Naive thymus-derived CD8-positive, alpha-beta T cell (primary cell): ENCODE results near the gene TRNAU1AP. TPM values are rescaled to one million over a fixed set of nuclear protein-coding genes. Genes with fewer than 3 reads are reported as not detected.

ENCODE experiments used
- ATAC-seq, 2 donors: fragments of 150-1000 bp; cut with Tn5 transposase in 1 of 2; sonication (Bioruptor Pico), chemical (Tn5 transposase) in 1 of 2; 1 replicate in 1 of 2; 2 replicates in 1 of 2; pipeline ENCODE4 v1.10.0; 2021; ENCODE audit warnings: mild to moderate bottlenecking in 2 of 2, moderate library complexity in 2 of 2
- POLR2A ChIA-PET: fragments of 350-600 bp; sonication (Branson Sonifier 250); formaldehyde crosslinking; loops from one replicate; lab custom pipeline; 2021; ENCODE audit warnings: antibody characterized with exemption; lab: Charles Lee
- DNase-seq, 10 donors: peaks; one replicate each; pipeline versions ENCODE4 v3.0.0 to v3.0.0-alpha.2; 2020 to 2022
- H3K27ac Mint-ChIP-seq, 10 donors: one replicate each; pipeline ENCODE4 v1.8.0; 2020 to 2022; ENCODE audit warnings: mild to moderate bottlenecking in 10 of 10, mixed read lengths in 10 of 10, moderate library complexity in 4 of 10, inconsistent platforms in 1 of 10
- H3K27me3 Mint-ChIP-seq, 5 donors: one replicate each; pipeline ENCODE4 v1.8.0; 2021 to 2022; ENCODE audit warnings: mixed read lengths in 5 of 5
- H3K36me3 Mint-ChIP-seq, 3 donors: one replicate each; pipeline ENCODE4 v1.8.0; 2020 to 2022; ENCODE audit warnings: mixed read lengths in 3 of 3, mild to moderate bottlenecking in 2 of 3, inconsistent platforms in 1 of 3
- H3K4me1 Mint-ChIP-seq, 4 donors: one replicate each; pipeline ENCODE4 v1.8.0; 2021 to 2022; ENCODE audit warnings: mixed read lengths in 4 of 4
- H3K4me3 Mint-ChIP-seq, 10 donors: one replicate each; pipeline ENCODE4 v1.8.0; 2020 to 2022; ENCODE audit warnings: mild to moderate bottlenecking in 10 of 10, mixed read lengths in 10 of 10, moderate library complexity in 6 of 10, inconsistent platforms in 1 of 10
- H3K9me3 Mint-ChIP-seq, 9 donors: one replicate each; pipeline ENCODE4 v1.8.0; 2020 to 2022; ENCODE audit warnings: mixed read lengths in 9 of 9, mild to moderate bottlenecking in 3 of 9, inconsistent platforms in 1 of 9, moderate library complexity in 1 of 9
- polyA plus RNA-seq, 3 donors: library from polyadenylated mRNA; unstranded; fragments of 300-500 nt; fragmentation: Illumina TruSeq; gene quantifications; one replicate each; pipeline ENCODE4 v1.2.3, GENCODE V29; 2021
- total RNA-seq, 8 experiments: library from RNA in 2 of 8; stranded (reverse) in 2 of 8; gene quantifications; one replicate each; pipeline ENCODE4 v1.2.3 and lab custom pipeline; 2021 to 2026

The TRNAU1AP gene
- total RNA-seq (10 to 100 TPM; 35.3 to 42.8 TPM), polyA plus RNA-seq (10 to 100 TPM; 21.5 to 25.3 (median 22.6) TPM), total RNA-seq (lab: John Stamatoyannopoulos, UW) (21.3 to 47.9 (median 33.9) reads per million in 6 experiments)

- Mint-ChIP-seq H3K27me3 (no peaks in the 10 kb centered on the region), H3K4me3 (peak within 1 kb of the TSS; percentile 96 to 100 (median 98)), H3K4me1 (peaks cover 9 to 30% (median 21%) of the 10 kb centered on the region in 4 donors), H3K36me3 (peaks cover 0 to 26% (median 9%) of the 10 kb centered on the region in 3 donors), H3K27ac (peak within 1 kb of the TSS; percentile 94 to 99 (median 98)), H3K9me3 (no peaks in the 10 kb centered on the region)
- DNase-seq, result peak; percentile 94 to 98 (median 96)
- ATAC-seq, result peak; percentile 89 to 91
- POLR2A ChIA-PET, result interaction anchor here (0.6 to 5.4 kb wide), 17 partner anchors 9 to 629 kb away, joined by 3 to 113 read pairs (median 4); partner anchors contain the start of genes GMEB1, RCC1, RNU11 and SRSF4
Measured at GRCh38 chr1:28552758-28553663, at the start of gene TRNAU1AP. Gene TRNAU1AP (plus strand): TSS chr1:28553085. CDS start chr1:28553111, 26 bp downstream.

- POLR2A ChIA-PET, result no interaction called here
- peak overlapping the region in 2 of 10 donors; percentile 1 to 19 for H3K4me3 Mint-ChIP-seq
- H3K27ac Mint-ChIP-seq, result peak overlapping the region in 2 of 10 donors; percentile 34 to 46
- DNase-seq, result no peak
- ATAC-seq, result no peak
- no peaks in the 10 kb centered on the region for H3K27me3 Mint-ChIP-seq
- H3K4me1 Mint-ChIP-seq, result peaks cover 4 to 28% (median 13%) of the 10 kb centered on the region in 4 donors
- peaks cover 5 to 26% (median 5%) of the 10 kb centered on the region in 3 donors for H3K36me3 Mint-ChIP-seq
- no peaks in the 10 kb centered on the region for H3K9me3 Mint-ChIP-seq
Measured at GRCh38 chr1:28503117-28503516, 49.8 kb upstream of the TRNAU1AP start.

- no peaks in the 10 kb centered on the region for H3K9me3 Mint-ChIP-seq
- H3K36me3 Mint-ChIP-seq, result peaks cover 15 to 37% (median 23%) of the 10 kb centered on the region in 3 donors
Measured at GRCh38 chr1:28505406-28506187, 47.3 kb upstream of the TRNAU1AP start, which contains the start of gene RCC1. Gene RCC1 (plus strand): TSS chr1:28506043. CDS start chr1:28529867, 23,824 bp downstream.

GRCh38 chr1:28506907-28507246 is 46.0 kb upstream of the TRNAU1AP start:
- H3K36me3 Mint-ChIP-seq, result peaks cover 15 to 49% (median 30%) of the 10 kb centered on the region in 3 donors
- no peaks in the 10 kb centered on the region for H3K9me3 Mint-ChIP-seq
- no peak for ATAC-seq
- H3K27ac Mint-ChIP-seq, result peak overlapping the region; percentile 97 to 100 (median 98)
- H3K4me1 Mint-ChIP-seq, result peaks cover 17 to 64% (median 45%) of the 10 kb centered on the region in 4 donors
- POLR2A ChIA-PET, result interaction anchor here (0.6 to 7.0 kb wide), 19 partner anchors 10 to 675 kb away, joined by 3 to 87 read pairs (median 6); partner anchors contain the start of genes MED18, RNU11, SESN2 and SRSF4
- peak overlapping the region; percentile 94 to 99 (median 98) for H3K4me3 Mint-ChIP-seq
- no peak for DNase-seq
- H3K27me3 Mint-ChIP-seq, result no peaks in the 10 kb centered on the region

More at GRCh38 chr1:28505406-28506187, 47.3 kb upstream of the TRNAU1AP start, which contains the start of gene RCC1:
- no peaks in the 10 kb centered on the region for H3K27me3 Mint-ChIP-seq
- peak within 1 kb of the TSS; percentile 94 to 99 (median 98) for H3K4me3 Mint-ChIP-seq
- ATAC-seq (peak; percentile 91 to 94), DNase-seq (peak; percentile 84 to 98 (median 95))
- H3K4me1 Mint-ChIP-seq, result peaks cover 15 to 52% (median 38%) of the 10 kb centered on the region in 4 donors
- POLR2A ChIA-PET, result interaction anchor here (0.5 to 7.0 kb wide), 30 partner anchors 11 to 676 kb away, joined by 3 to 87 read pairs (median 5); partner anchors contain the start of genes ATP5IF1, GMEB1, MED18 and PHACTR4
- H3K27ac Mint-ChIP-seq, result peak within 1 kb of the TSS; percentile 97 to 100 (median 98)

- ATAC-seq, result no peak
- peak overlapping the region; percentile 94 to 99 (median 98) for H3K4me3 Mint-ChIP-seq
- DNase-seq, result no peak
- no peaks in the 10 kb centered on the region for H3K27me3 Mint-ChIP-seq
- POLR2A ChIA-PET, result interaction anchor here (0.6 to 7.0 kb wide), 19 partner anchors 10 to 674 kb away, joined by 3 to 87 read pairs (median 6); partner anchors contain the start of genes MED18, RNU11, SESN2 and SRSF4
- peaks cover 15 to 53% (median 33%) of the 10 kb centered on the region in 3 donors for H3K36me3 Mint-ChIP-seq
- peak overlapping the region; percentile 97 to 100 (median 98) for H3K27ac Mint-ChIP-seq
- peaks cover 19 to 68% (median 49%) of the 10 kb centered on the region in 4 donors for H3K4me1 Mint-ChIP-seq
- no peaks in the 10 kb centered on the region for H3K9me3 Mint-ChIP-seq
Measured at GRCh38 chr1:28507247-28507645, 45.6 kb upstream of the TRNAU1AP start.

GRCh38 chr1:28507646-28508434 is 45.0 kb upstream of the TRNAU1AP start:
- Mint-ChIP-seq H3K36me3 (peaks cover 15 to 59% (median 37%) of the 10 kb centered on the region in 3 donors), H3K4me1 (peaks cover 21 to 74% (median 55%) of the 10 kb centered on the region in 4 donors), H3K4me3 (peak overlapping the region; percentile 94 to 99 (median 98)), H3K27me3 (no peaks in the 10 kb centered on the region), H3K9me3 (no peaks in the 10 kb centered on the region), H3K27ac (peak overlapping the region; percentile 97 to 100 (median 98))
- ATAC-seq (no peak), DNase-seq (no peak)
- POLR2A ChIA-PET, result interaction anchor here (0.8 to 7.0 kb wide), 14 partner anchors 9 to 674 kb away, joined by 3 to 87 read pairs (median 5); partner anchors contain the start of genes MED18, RNU11, SESN2 and SRSF4

GRCh38 chr1:28508435-28508754 is 44.5 kb upstream of the TRNAU1AP start:
- POLR2A ChIA-PET, result interaction anchor here (0.5 to 7.0 kb wide), 11 partner anchors 8 to 673 kb away, joined by 3 to 87 read pairs (median 6); partner anchors contain the start of genes RNU11, SESN2, SRSF4 and TAF12
- Mint-ChIP-seq H3K27ac (peak overlapping the region; percentile 76 to 100 (median 89)), H3K4me3 (peak overlapping the region; percentile 94 to 99 (median 98)), H3K27me3 (no peaks in the 10 kb centered on the region), H3K36me3 (peaks cover 15 to 65% (median 37%) of the 10 kb centered on the region in 3 donors), H3K9me3 (no peaks in the 10 kb centered on the region), H3K4me1 (peaks cover 21 to 80% (median 57%) of the 10 kb centered on the region in 4 donors)
- no peak for ATAC-seq
- DNase-seq, result no peak

- no peak for ATAC-seq
- no peaks in the 10 kb centered on the region for H3K27me3 Mint-ChIP-seq
- DNase-seq, result peak in 1 of 10 donors; percentile 15
- H3K9me3 Mint-ChIP-seq, result no peaks in the 10 kb centered on the region
- POLR2A ChIA-PET, result interaction anchor here (0.5 to 7.0 kb wide), 6 partner anchors 7 to 274 kb away, joined by 3 to 87 read pairs (median 6); partner anchors contain the start of genes ATP5IF1, TAF12 and YTHDF2
- peaks cover 15 to 77% (median 38%) of the 10 kb centered on the region in 3 donors for H3K36me3 Mint-ChIP-seq
- peaks cover 21 to 84% (median 61%) of the 10 kb centered on the region in 4 donors for H3K4me1 Mint-ChIP-seq
- H3K4me3 Mint-ChIP-seq, result peak overlapping the region; percentile 94 to 99 (median 98)
- H3K27ac Mint-ChIP-seq, result peak overlapping the region; percentile 76 to 100 (median 89)
Measured at GRCh38 chr1:28509705-28510272, 43.1 kb upstream of the TRNAU1AP start.

GRCh38 chr1:28510273-28510969 is 42.5 kb upstream of the TRNAU1AP start:
- Mint-ChIP-seq H3K4me1 (peaks cover 23 to 80% (median 60%) of the 10 kb centered on the region in 4 donors), H3K9me3 (no peaks in the 10 kb centered on the region), H3K27me3 (no peaks in the 10 kb centered on the region), H3K27ac (peak overlapping the region; percentile 76 to 100 (median 89)), H3K4me3 (peak overlapping the region; percentile 94 to 99 (median 98)), H3K36me3 (peaks cover 15 to 83% (median 40%) of the 10 kb centered on the region in 3 donors)
- POLR2A ChIA-PET, result interaction anchor here (1.1 to 7.0 kb wide), 3 partner anchors 70 to 275 kb away, joined by 3 to 87 read pairs (median 7); partner anchors contain the start of genes ATP5IF1 and TAF12
- ATAC-seq (peak; percentile 10 to 15), DNase-seq (peak in 1 of 10 donors; percentile 25)

GRCh38 chr1:28510970-28511440 is 41.9 kb upstream of the TRNAU1AP start:
- DNase-seq (no peak), ATAC-seq (no peak)
- Mint-ChIP-seq H3K27me3 (no peaks in the 10 kb centered on the region), H3K4me3 (peak overlapping the region; percentile 94 to 99 (median 98)), H3K36me3 (peaks cover 10 to 83% (median 40%) of the 10 kb centered on the region in 3 donors), H3K4me1 (peaks cover 19 to 75% (median 56%) of the 10 kb centered on the region in 4 donors), H3K27ac (peak overlapping the region in 9 of 10 donors; percentile 76 to 100 (median 88)), H3K9me3 (no peaks in the 10 kb centered on the region)
- POLR2A ChIA-PET, result interaction anchor here (0.6 to 7.0 kb wide), 4 partner anchors 40 to 133 kb away, joined by 3 to 87 read pairs (median 6); partner anchors contain the start of gene TAF12
